SK-N-SH (cell line): ENCODE results near the gene NOC2L. TPM values are rescaled to one million over a fixed set of nuclear protein-coding genes. Genes with fewer than 3 reads are reported as not detected.

ENCODE experiments used
- CTCF ChIA-PET: fragments of 300-600, 350-600 bp; formaldehyde crosslinking; extraction: SDS; loops from one replicate; lab custom pipeline; 2021; lab: Yijun Ruan, JAX
- POLR2A ChIA-PET: fragments of 350-600 bp; sonication (Branson Sonifier 250); formaldehyde crosslinking; extraction: SDS; loops from one replicate; lab custom pipeline; 2020; ENCODE audit warnings: antibody characterized with exemption, inconsistent platforms; lab: Yijun Ruan, JAX
- DNase-seq: peaks from one replicate; pipeline ENCODE4 v3.0.0; 2012
- H2AFZ ChIP-seq: fragments of 200-600 bp; sonication (generic); 2 replicates; pipeline ENCODE4 v1.8.1; 2016; ENCODE audit warnings: antibody characterized with exemption, mild to moderate bottlenecking, low read depth
- H3F3A ChIP-seq: fragments of 200-600 bp; sonication (generic); replicated peaks from 2 replicates; pipeline ENCODE3; 2016; ENCODE audit warnings: antibody characterized with exemption, mild to moderate bottlenecking; ENCODE audit not compliant: insufficient read depth
- H3K27ac ChIP-seq, 2 experiments: fragments of 200-500 bp in 1 of 2; fragments of 200-600 bp in 1 of 2; sonication (Bioruptor generic) in 1 of 2; sonication (generic), shearing (Covaris generic) in 1 of 2; 2 replicates each; pipeline versions ENCODE4 v1.5.1 to v1.6.1; 2014 to 2016; ENCODE audit warnings: low read depth in 2 of 2, inconsistent platforms in 1 of 2, low read length in 1 of 2, mild to moderate bottlenecking in 1 of 2, mixed read lengths in 1 of 2
- H3K27me3 ChIP-seq: fragments of 200-600 bp; sonication (generic), shearing (Covaris generic); 2 replicates; pipeline ENCODE4 v1.6.1; 2016; ENCODE audit warnings: mixed run types; ENCODE audit not compliant: insufficient read depth
- H3K36me3 ChIP-seq, 2 experiments: fragments of 200-500 bp in 1 of 2; fragments of 200-600 bp in 1 of 2; sonication (Bioruptor generic) in 1 of 2; sonication (generic) in 1 of 2; replicated peaks in 1 of 2; 2 replicates each; pipeline versions ENCODE3 to v1.5.1; 2014 to 2016; ENCODE audit warnings: low read length in 1 of 2, mild to moderate bottlenecking in 1 of 2; ENCODE audit not compliant: insufficient read depth in 2 of 2, control insufficient read depth in 1 of 2
- H3K4me1 ChIP-seq, 2 experiments: fragments of 200-500 bp in 1 of 2; fragments of 200-600 bp in 1 of 2; sonication (Bioruptor generic) in 1 of 2; sonication (generic), shearing (Covaris generic) in 1 of 2; 2 replicates each; pipeline versions ENCODE4 v1.5.1 to v1.6.1; 2014 to 2016; ENCODE audit warnings: low read depth in 1 of 2, low read length in 1 of 2, mixed run types in 1 of 2; ENCODE audit not compliant: insufficient read depth in 2 of 2, control insufficient read depth in 1 of 2
- H3K4me2 ChIP-seq: fragments of 200-600 bp; sonication (generic), shearing (Covaris generic); 2 replicates; pipeline ENCODE4 v1.6.1; 2017; ENCODE audit warnings: mixed run types
- H3K4me3 ChIP-seq, 2 experiments: fragments of 200-500 bp in 1 of 2; fragments of 200-600 bp in 1 of 2; sonication (Bioruptor generic) in 1 of 2; sonication (generic), shearing (Covaris generic) in 1 of 2; 2 replicates each; pipeline versions ENCODE4 v1.5.1 to v1.8.1; 2014 to 2016; ENCODE audit warnings: low read depth in 2 of 2, inconsistent platforms in 1 of 2, low read length in 1 of 2, mild to moderate bottlenecking in 1 of 2, mixed read lengths in 1 of 2, moderate library complexity in 1 of 2
- H3K79me2 ChIP-seq: fragments of 200-600 bp; sonication (generic); 2 replicates; pipeline ENCODE4 v1.8.1; 2017; ENCODE audit warnings: mild to moderate bottlenecking; ENCODE audit not compliant: insufficient read depth
- H3K9ac ChIP-seq: fragments of 200-600 bp; sonication (generic); 2 replicates; pipeline ENCODE4 v1.6.1; 2017; ENCODE audit warnings: mixed run types
- H3K9me2 ChIP-seq: fragments of 200-600 bp; sonication (generic); 2 replicates; pipeline ENCODE4 v1.6.1; 2017; ENCODE audit warnings: mixed run types
- H3K9me3 ChIP-seq: fragments of 200-600 bp; sonication (generic); 2 replicates; pipeline ENCODE4 v1.6.1; 2017; ENCODE audit warnings: mixed run types, mild to moderate bottlenecking, moderate library complexity
- H4K20me1 ChIP-seq: fragments of 200-600 bp; sonication (generic); 2 replicates; pipeline ENCODE4 v1.6.1; 2017; ENCODE audit warnings: mild to moderate bottlenecking, mixed run types; ENCODE audit not compliant: insufficient read depth
- CHD2 ChIP-seq: fragments of 150-350 bp; IDR thresholded peaks from 2 replicates; pipeline ENCODE4 v1.6.1; 2018; ENCODE audit warnings: low read length; ENCODE audit not compliant: partially characterized antibody
- CTCF ChIP-seq: fragments of 200-600 bp; sonication (generic); IDR thresholded peaks from 2 replicates; pipeline ENCODE4 v1.6.1; 2017; ENCODE audit warnings: antibody characterized with exemption, mild to moderate bottlenecking, moderate library complexity
- ELF1 ChIP-seq: IDR thresholded peaks from 2 replicates; pipeline ENCODE4 v1.4.0; 2012
- FOSL2 ChIP-seq: IDR thresholded peaks from 2 replicates; pipeline ENCODE4 v1.4.0; 2012; ENCODE audit warnings: low read depth, mild to moderate bottlenecking, moderate library complexity, borderline replicate concordance
- GABPA ChIP-seq: IDR thresholded peaks from 2 replicates; pipeline ENCODE4 v1.4.0; 2012; ENCODE audit warnings: low read depth, mild to moderate bottlenecking
- GATA2 ChIP-seq: sonication (generic); formaldehyde crosslinking; IDR thresholded peaks from 2 replicates; pipeline ENCODE4 v1.5.0; 2020; ENCODE audit warnings: mild to moderate bottlenecking, missing genetic modification reagents
- JUND ChIP-seq: IDR thresholded peaks from 2 replicates; pipeline ENCODE4 v1.4.0; 2012
- MEF2A ChIP-seq: IDR thresholded peaks from 2 replicates; pipeline ENCODE4 v1.4.0; 2012; ENCODE audit warnings: low read depth, borderline replicate concordance
- MXI1 ChIP-seq: IDR thresholded peaks from 2 replicates; pipeline ENCODE4 v1.6.1; 2012; ENCODE audit warnings: mild to moderate bottlenecking, low read depth, low read length, improper control_type of control experiment
- NFIC ChIP-seq: IDR thresholded peaks from 2 replicates; pipeline ENCODE4 v1.4.0; 2012; ENCODE audit warnings: borderline replicate concordance
- NRF1 ChIP-seq: IDR thresholded peaks from 2 replicates; pipeline ENCODE4 v1.6.1; 2012; ENCODE audit warnings: low read depth, mild to moderate bottlenecking, low read length
- PBX3 ChIP-seq: IDR thresholded peaks from 2 replicates; pipeline ENCODE4; 2012
- POLR2AphosphoS5 ChIP-seq: IDR thresholded peaks from 2 replicates; pipeline ENCODE4 v1.6.1; 2012; ENCODE audit warnings: low read depth, low read length
- RCOR1 ChIP-seq: fragments of 150-350 bp; IDR thresholded peaks from 2 replicates; pipeline ENCODE4 v1.6.1; 2017; ENCODE audit warnings: antibody characterized with exemption, low read length
- REST ChIP-seq: IDR thresholded peaks from 2 replicates; pipeline ENCODE4 v1.6.1; 2012; ENCODE audit warnings: mild to moderate bottlenecking, low read depth, low read length, moderate library complexity
- RXRA ChIP-seq: IDR thresholded peaks from 2 replicates; pipeline ENCODE4 v1.4.0; 2012; ENCODE audit warnings: low read depth, mild to moderate bottlenecking, borderline replicate concordance
- SMC3 ChIP-seq: IDR thresholded peaks from 2 replicates; pipeline ENCODE4 v1.6.1; 2012; ENCODE audit warnings: low read depth, low read length, improper control_type of control experiment
- TAF1 ChIP-seq: IDR thresholded peaks from 2 replicates; pipeline ENCODE4 v1.6.1; 2012; ENCODE audit warnings: low read depth, mild to moderate bottlenecking, low read length, moderate library complexity, borderline replicate concordance
- TEAD4 ChIP-seq: IDR thresholded peaks from 2 replicates; pipeline ENCODE4 v1.4.0; 2012; ENCODE audit warnings: mild to moderate bottlenecking, borderline replicate concordance; ENCODE audit not compliant: insufficient read depth
- USF1 ChIP-seq: IDR thresholded peaks from 2 replicates; pipeline ENCODE4 v1.4.0; 2012; ENCODE audit warnings: low read depth, borderline replicate concordance
- ZBTB33 ChIP-seq: IDR thresholded peaks from 2 replicates; pipeline ENCODE4 v1.4.0; 2012; ENCODE audit warnings: low read depth, borderline replicate concordance
- WGBS: methylation state at CpG from one replicate; pipeline ENCODE4 v1.1.6; 2017; ENCODE audit warnings: low lambda C conversion rate; 5-methylcytosine and 5-hydroxymethylcytosine counted together
- polyA plus RNA-seq, 3 experiments: library from polyadenylated mRNA; depleted of rRNA; stranded (reverse); fragments of >200 nt; gene quantifications; 2 replicates each; pipeline ENCODE4 v1.2.3, GENCODE V29; 2012

Gene NOC2L
- polyA plus RNA-seq, 1 of the 3 experiments (the other 2 are of a cell fraction): 124 TPM

- TF ChIP-seq CTCF (no peak), MEF2A (no peak), MXI1 (no peak), ZBTB33 (no peak)
Measured at GRCh38 chr1:950881-951280, 8.2 kb downstream of the NOC2L start (continued).

GRCh38 chr1:950268-950667, 8.8 kb downstream of the NOC2L start:
- Histone ChIP-seq H3K4me3 (no peak overlapping the region), H3K4me1 (peaks cover 0 to 5% of the 10 kb centered on the region in 2 experiments; a peak in 1 of 4 replicates), H3K9me3 (no peaks in the 10 kb centered on the region), H3K36me3 (peaks cover 0 to 94% of the 10 kb centered on the region in 2 experiments), H3K79me2 (no peaks in the 10 kb centered on the region), H3K27me3 (no peaks in the 10 kb centered on the region), H3F3A (peaks cover under 1% of the 10 kb centered on the region), H3K27ac (no peak overlapping the region), H2AFZ (no peak overlapping the region), H3K9ac (no peak overlapping the region), H3K9me2 (no peaks in the 10 kb centered on the region), H4K20me1 (0 out of 2 replicates have a peak, but pooled peaks cover 11% of the 10 kb centered on the region), H3K4me2 (no peak overlapping the region)
- TF ChIP-seq NFIC: no peak
- TF ChIP-seq RCOR1: no peak
- no peak for TF ChIP-seq REST
- TF ChIP-seq USF1: no peak
- no peak for TF ChIP-seq GATA2 (CRISPR knock-in tag)
- no peak for TF ChIP-seq JUND
- no peak for TF ChIP-seq RXRA
- no peak for TF ChIP-seq ELF1
- no peak for TF ChIP-seq NRF1
- no peak for TF ChIP-seq PBX3
- TF ChIP-seq POLR2AphosphoS5: no peak
- TF ChIP-seq GABPA: no peak
- no peak for TF ChIP-seq CHD2
- TF ChIP-seq TEAD4: no peak
- no peak for TF ChIP-seq ZBTB33
- TF ChIP-seq MXI1: no peak
- TF ChIP-seq FOSL2: no peak
- no peak for TF ChIP-seq TAF1
- no peak for TF ChIP-seq SMC3
- ChIA-PET CTCF (no interaction called here), POLR2A (no interaction called here)
- 97% methylated on average over 7 of the region's 9 CpGs for WGBS
- no peak for DNase-seq
